ENCODE data around the gene LRP2.

- no peak for TF ChIP-seq CTCF (conservative IDR thresholded peaks at IDR 0.05 in 1 of 2, IDR thresholded peaks at IDR 0.05 in 1 of 2; ENCODE audit: low read depth in 1 of 2, low read length in 2 of 2)
- TF ChIP-seq EZH2 (IDR thresholded peaks at IDR 0.05; ENCODE audit: low read length, missing control alignments), result no peak
These were observed 104.2 kb downstream of the LRP2 start for GRCh38 chr2:169258045-169258601.
